CD4-positive, alpha-beta T cell treated with Interleukin-4 for 4 hours (primary cell): ENCODE data around the gene FAM117A.
"Not testable (repeated sequence)": the region's sequence is repeated elsewhere in the genome, so short reads cannot be mapped to it uniquely, and the experiment has no call there.

Source experiments
- DNase-seq: peaks from one replicate; pipeline ENCODE4 v3.0.0-alpha.2; 2020

FAM117A gene

GRCh38 chr17:49739641-49740271 lies 24.2 kb downstream of the FAM117A start:
- peak; percentile 99 for DNase-seq

- peak; percentile 40 for DNase-seq
Observed at GRCh38 chr17:49738456-49739163, 25.3 kb downstream of the FAM117A start.

GRCh38 chr17:49734515-49735490 lies 29.1 kb downstream of the FAM117A start:
- DNase-seq, result no peak

- DNase-seq, result no peak
Observed at GRCh38 chr17:49731435-49731831, 32.5 kb downstream of the FAM117A start.

GRCh38 chr17:49730785-49731434 lies 33.0 kb downstream of the FAM117A start:
- DNase-seq, result no peak

GRCh38 chr17:49730078-49730784 lies 33.7 kb downstream of the FAM117A start:
- DNase-seq, result no peak

- no peak for DNase-seq
Observed at GRCh38 chr17:49729069-49729468, 34.9 kb downstream of the FAM117A start.

GRCh38 chr17:49728425-49728824 lies 35.5 kb downstream of the FAM117A start:
- no peak for DNase-seq

GRCh38 chr17:49727380-49727779 lies 36.6 kb downstream of the FAM117A start:
- no peak for DNase-seq

- DNase-seq, result no peak
Observed at GRCh38 chr17:49725452-49726130, 38.3 kb downstream of the FAM117A start.

- DNase-seq, result not testable (repeated sequence)
Observed at GRCh38 chr17:49724552-49724951, 39.4 kb downstream of the FAM117A start.

GRCh38 chr17:49723423-49723822 lies 40.5 kb downstream of the FAM117A start:
- DNase-seq, result no peak

- DNase-seq, result no peak
Observed at GRCh38 chr17:49722066-49722465, 41.9 kb downstream of the FAM117A start.

- DNase-seq, result peak; percentile 58
Observed at GRCh38 chr17:49717371-49717861, 46.5 kb downstream of the FAM117A start.

GRCh38 chr17:49716668-49717364 lies 47.1 kb downstream of the FAM117A start:
- DNase-seq, result no peak

GRCh38 chr17:49715717-49716279 lies 48.1 kb downstream of the FAM117A start:
- DNase-seq, result peak; percentile 93

GRCh38 chr17:49715216-49715615 lies 48.7 kb downstream of the FAM117A start:
- DNase-seq, result peak; percentile 92

- peak; percentile 56 for DNase-seq
Observed at GRCh38 chr17:49708515-49709183, 55.3 kb downstream of the FAM117A start.

- DNase-seq, result peak; percentile 99
Observed at GRCh38 chr17:49707608-49708514, 56.1 kb downstream of the FAM117A start, which contains the start of gene SLC35B1. SLC35B1 (minus strand) TSS chr17:49707964; CDS start chr17:49707833, 131 bp downstream.
